A549 (cell line): ENCODE results near the gene PRSS53. TPM values are rescaled to one million over a fixed set of nuclear protein-coding genes. Genes with fewer than 3 reads are reported as not detected.

Source experiments
- ATAC-seq, 2 experiments: fragments of 200-7000 bp in 1 of 2; fragments of >200 bp in 1 of 2; cut with Nextera tagmentation in 1 of 2; cut with Tn5 transposase in 1 of 2; 3 replicates each; pipeline versions ENCODE4 v1.8.0 to v1.9.1; 2018 to 2020; ENCODE audit warnings: mild to moderate bottlenecking in 1 of 2, moderate library complexity in 1 of 2
- CTCF ChIA-PET: fragments of 300-600 bp; sonication (Branson Sonifier 250); formaldehyde crosslinking; extraction: SDS; loops from one replicate; lab custom pipeline; 2021; ENCODE audit warnings: antibody characterized with exemption, inconsistent platforms; lab: Yijun Ruan, JAX
- POLR2A ChIA-PET: fragments of 350-600 bp; formaldehyde crosslinking; extraction: SDS; loops from one replicate; lab custom pipeline; 2021; ENCODE audit warnings: antibody characterized with exemption, inconsistent platforms; lab: Yijun Ruan, JAX
- DNase-seq, 2 experiments: peaks; one replicate each; pipeline versions ENCODE4 v3.0.0 to v3.0.0-alpha.2; 2011 to 2016; ENCODE audit warnings: low read depth in 1 of 2, low spot score in 1 of 2
- FAIRE-seq: peaks from 2 replicates; lab custom pipeline; 2011; peaks lifted over from hg19 to GRCh38; lab: Jason Lieb, UNC
- H3K27ac ChIP-seq, 2 experiments: fragments of >200 bp; sonication (Bioruptor Twin); formaldehyde crosslinking; 3 replicates each; pipeline ENCODE4 v1.5.1; 2016 to 2017
- H3K4me1 ChIP-seq: fragments of >200 bp; sonication (Bioruptor Twin); formaldehyde crosslinking; 3 replicates; pipeline ENCODE4 v1.6.1; 2016
- H3K4me2 ChIP-seq: fragments of >200 bp; sonication (Bioruptor Twin); formaldehyde crosslinking; 3 replicates; pipeline ENCODE4 v1.6.1; 2016
- H3K4me3 ChIP-seq: fragments of >200 bp; sonication (Bioruptor Twin); formaldehyde crosslinking; 3 replicates; pipeline ENCODE4 v1.5.1; 2016
- H3K9me3 ChIP-seq: fragments of >200 bp; sonication (Bioruptor Twin); formaldehyde crosslinking; 3 replicates; pipeline ENCODE4 v1.6.1; 2016
- BCL3 ChIP-seq: fragments of >200 bp; sonication (Bioruptor Twin); formaldehyde crosslinking; IDR thresholded peaks from 3 replicates; pipeline ENCODE4 v1.6.1; 2016
- BHLHE40 ChIP-seq: IDR thresholded peaks from 2 replicates; pipeline ENCODE4 v1.6.1; 2012; ENCODE audit warnings: low read depth, low read length, inconsistent platforms
- CBX8 ChIP-seq: fragments of 200-600 bp; sonication (generic); IDR thresholded peaks from 2 replicates; pipeline ENCODE4 v1.6.1; 2016
- EP300 ChIP-seq, 2 experiments: fragments of >200 bp; sonication (Bioruptor Twin); formaldehyde crosslinking; IDR thresholded peaks; 2 replicates in 1 of 2; 3 replicates in 1 of 2; pipeline ENCODE4 v1.6.1; 2016 to 2017
- ESRRA ChIP-seq: fragments of 150-350 bp; IDR thresholded peaks from 2 replicates; pipeline ENCODE4 v1.6.1; 2014; ENCODE audit warnings: mild to moderate bottlenecking, low read length, borderline replicate concordance
- FOSL2 ChIP-seq, 2 experiments: fragments of 450-650 bp in 1 of 2; fragments of >200 bp in 1 of 2; sonication (Bioruptor Twin) in 1 of 2; formaldehyde crosslinking; IDR thresholded peaks; 2 replicates each; pipeline versions ENCODE4 v1.5.0 to v1.6.1; 2016 to 2020; ENCODE audit warnings: mild to moderate bottlenecking in 1 of 2, moderate library complexity in 1 of 2
- HDAC2 ChIP-seq: fragments of 200-600 bp; sonication (generic); IDR thresholded peaks from 2 replicates; pipeline ENCODE4 v1.6.1; 2016
- HOXB13 ChIP-seq: fragments of 250-450 bp; sonication (Bioruptor Pico); IDR thresholded peaks from 2 replicates; pipeline ENCODE4 v1.5.0; 2020; ENCODE audit warnings: low read depth, mild to moderate bottlenecking, moderate library complexity
- JUN ChIP-seq, 2 experiments: fragments of >200 bp; sonication (Bioruptor Twin); formaldehyde crosslinking; IDR thresholded peaks; 2 replicates in 1 of 2; 3 replicates in 1 of 2; pipeline ENCODE4 v1.6.1; 2016 to 2017
- KDM1A ChIP-seq: fragments of 200-600 bp; sonication (generic); IDR thresholded peaks from 2 replicates; pipeline ENCODE4 v1.6.1; 2016; ENCODE audit warnings: low read depth, mild to moderate bottlenecking
- MAFK ChIP-seq: fragments of 450-650 bp; IDR thresholded peaks from 2 replicates; pipeline ENCODE4 v1.6.1; 2014; ENCODE audit not compliant: partially characterized antibody
- MYC ChIP-seq: IDR thresholded peaks from 2 replicates; pipeline ENCODE4 v1.6.1; 2012; ENCODE audit warnings: mild to moderate bottlenecking, inconsistent platforms, low read length, improper control_type of control experiment, borderline replicate concordance
- NPAS2 ChIP-seq: fragments of 250-450 bp; sonication (Bioruptor Pico); IDR thresholded peaks from 2 replicates; pipeline ENCODE4 v1.8.0; 2022; ENCODE audit warnings: mild to moderate bottlenecking, moderate library complexity, borderline replicate concordance
- NR3C1 ChIP-seq: fragments of >200 bp; sonication (Bioruptor Twin); formaldehyde crosslinking; IDR thresholded peaks from 3 replicates; pipeline ENCODE4 v1.6.1; 2017
- PHF8 ChIP-seq: fragments of 200-600 bp; sonication (generic); IDR thresholded peaks from 2 replicates; pipeline ENCODE4 v1.6.1; 2016; ENCODE audit warnings: low read depth, mild to moderate bottlenecking, antibody characterized with exemption, moderate library complexity, borderline replicate concordance
- POLR2A ChIP-seq: IDR thresholded peaks from 2 replicates; pipeline ENCODE4 v1.6.1; 2012; ENCODE audit warnings: mild to moderate bottlenecking, low read length
- POLR2AphosphoS2 ChIP-seq: conservative IDR thresholded peaks from 2 replicates; pipeline ENCODE4 v1.6.1; 2012; ENCODE audit warnings: low read length, improper control_type of control experiment, inconsistent platforms
- RAD21 ChIP-seq, 2 experiments: fragments of >200 bp in 1 of 2; sonication (Bioruptor Twin) in 1 of 2; formaldehyde crosslinking in 1 of 2; IDR thresholded peaks in 1 of 2; conservative IDR thresholded peaks in 1 of 2; 2 replicates in 1 of 2; 3 replicates in 1 of 2; pipeline ENCODE4 v1.6.1; 2012 to 2018; ENCODE audit warnings: inconsistent platforms in 1 of 2
- RCOR1 ChIP-seq: fragments of 150-350 bp; IDR thresholded peaks from 2 replicates; pipeline ENCODE4 v1.6.1; 2014; ENCODE audit warnings: antibody characterized with exemption, low read length, low read depth
- RFX5 ChIP-seq: fragments of 450-650 bp; IDR thresholded peaks from 2 replicates; pipeline ENCODE4 v1.7.1; 2014; ENCODE audit warnings: antibody characterized with exemption, mild to moderate bottlenecking, moderate library complexity
- RNF2 ChIP-seq: fragments of 200-600 bp; sonication (generic); IDR thresholded peaks from 2 replicates; pipeline ENCODE4 v1.6.1; 2016; ENCODE audit warnings: low read depth, mild to moderate bottlenecking, antibody characterized with exemption, moderate library complexity, borderline replicate concordance
- TFCP2L1 ChIP-seq: fragments of 250-450 bp; sonication (Bioruptor Pico); IDR thresholded peaks from 2 replicates; pipeline ENCODE4 v1.5.0; 2021; ENCODE audit warnings: mild to moderate bottlenecking
- TP53 ChIP-seq: fragments of 250-450 bp; sonication (Bioruptor Pico); IDR thresholded peaks from 2 replicates; pipeline ENCODE4 v1.5.0; 2021; ENCODE audit warnings: mild to moderate bottlenecking, moderate library complexity
- ZC3H11A ChIP-seq: fragments of 450-650 bp; IDR thresholded peaks from 2 replicates; pipeline ENCODE4 v1.6.1; 2014; ENCODE audit warnings: antibody characterized with exemption, mild to moderate bottlenecking
- ZFP36 ChIP-seq: fragments of 450-650 bp; IDR thresholded peaks from 2 replicates; pipeline ENCODE4 v1.6.1; 2014; ENCODE audit warnings: borderline replicate concordance; ENCODE audit not compliant: partially characterized antibody
- ZNF302 ChIP-seq: fragments of 250-450 bp; sonication (Bioruptor Pico); IDR thresholded peaks from 2 replicates; pipeline ENCODE4 v1.9.0; 2021; ENCODE audit warnings: inconsistent platforms, mild to moderate bottlenecking, moderate library complexity
- ZSCAN20 ChIP-seq: fragments of 250-450 bp; sonication (Bioruptor Pico); IDR thresholded peaks from 2 replicates; pipeline ENCODE4 v1.8.0; 2022; ENCODE audit warnings: mild to moderate bottlenecking, moderate library complexity
- WGBS: methylation state at CpG from one replicate; pipeline ENCODE4 v1.1.6; 2017; ENCODE audit errors: missing lambda C conversion rate; 5-methylcytosine and 5-hydroxymethylcytosine counted together
- polyA plus RNA-seq, 4 experiments: library from polyadenylated mRNA; depleted of rRNA in 3 of 4; stranded (reverse); fragments of >200 nt; fragmentation: RNase III in 1 of 4; extraction: RNeasy Plus Mini Kit Qiagen cat#74134 plus additional on column Dnase treatment in 1 of 4; gene quantifications; 2 replicates in 3 of 4; 3 replicates in 1 of 4; pipeline ENCODE4 v1.2.3, GENCODE V29; 2011 to 2017
- TF ChIP-seq, protein P1 (sequence below): fragments of >200 bp; sonication (Bioruptor Twin); formaldehyde crosslinking; IDR thresholded peaks from 3 replicates; pipeline ENCODE4 v1.5.1; 2016
- TF ChIP-seq, protein P2 (sequence below): IDR thresholded peaks from 2 replicates; pipeline ENCODE4 v1.6.1; 2012; ENCODE audit warnings: low read depth, borderline replicate concordance
- TF ChIP-seq, protein P3 (sequence below): IDR thresholded peaks from 2 replicates; pipeline ENCODE4 v1.6.1; 2012
- TF ChIP-seq, protein P4 (sequence below): fragments of 250-450 bp; sonication (Bioruptor Pico); IDR thresholded peaks from 2 replicates; pipeline ENCODE4 v1.5.0; 2020; ENCODE audit warnings: low read depth, mild to moderate bottlenecking, moderate library complexity

PRSS53 gene
- polyA plus RNA-seq, 2 of the 4 experiments (the other 2 are of a cell fraction): 0.79 to 1.5 TPM

- FAIRE-seq (no peak), DNase-seq (peak; percentile 69 to 75)
- ChIA-PET CTCF (interaction anchor here (1.6 to 20.3 kb wide), 3 partner anchors 34 to 123 kb away, joined by 3 to 166 read pairs (median 12); partner anchors contain the start of genes HSD3B7, ZNF646 and ZNF668), POLR2A (interaction anchor here (1.0 to 1.3 kb wide), 2 partner anchors 9 kb away, joined by 4 read pairs; partner anchors contain the start of gene KAT8)
- Histone ChIP-seq H3K4me3 (peak within 1 kb of the TSS; percentile 97), H3K4me1 (peaks cover 15% of the 10 kb centered on the region), H3K9me3 (no peaks in the 10 kb centered on the region), H3K4me2 (peak within 1 kb of the TSS; percentile 84), H3K27ac (peak within 1 kb of the TSS; percentile 97 to 99)
- 12% methylated on average over 20 of the region's 68 CpGs for WGBS
- TF ChIP-seq MAFK (no peak), TFCP2L1 (no peak), FOSL2 (IDR thresholded peaks at IDR 0.05) (no peak), FOSL2 (CRISPR knock-in tag; IDR thresholded peaks at IDR 0.05) (no peak), ZSCAN20 (CRISPR knock-in tag) (no peak), JUN (IDR thresholded peaks at IDR 0.05) (peak; percentile 37 to 57; a peak in 3 of 5 replicates), TP53 (CRISPR knock-in tag) (no peak), ZC3H11A (no peak), RCOR1 (no peak), CBX8 (no peak), BCL3 (0 out of 3 replicates have a peak, but pooled peaks have one; percentile 43), EP300 (IDR thresholded peaks at IDR 0.05) (0 out of 5 replicates have a peak, but pooled peaks of 1 of the 2 experiments have one; percentile 12), NPAS2 (no peak), RAD21 (conservative IDR thresholded peaks at IDR 0.05 in 1 of 2, IDR thresholded peaks at IDR 0.05 in 1 of 2) (no peak), POLR2A (peak; percentile 62), RFX5 (no peak), ZNF302 (CRISPR knock-in tag) (no peak), ZFP36 (no peak), HDAC2 (no peak), KDM1A (no peak), PHF8 (peak; percentile 46; the same call in 1 of the 2 replicates), RNF2 (no peak), POLR2AphosphoS2 (no peak), HOXB13 (CRISPR knock-in tag) (no peak), NR3C1 (no peak), BHLHE40 (no peak), MYC (no peak), ESRRA (no peak)
- TF ChIP-seq, protein P1, sequence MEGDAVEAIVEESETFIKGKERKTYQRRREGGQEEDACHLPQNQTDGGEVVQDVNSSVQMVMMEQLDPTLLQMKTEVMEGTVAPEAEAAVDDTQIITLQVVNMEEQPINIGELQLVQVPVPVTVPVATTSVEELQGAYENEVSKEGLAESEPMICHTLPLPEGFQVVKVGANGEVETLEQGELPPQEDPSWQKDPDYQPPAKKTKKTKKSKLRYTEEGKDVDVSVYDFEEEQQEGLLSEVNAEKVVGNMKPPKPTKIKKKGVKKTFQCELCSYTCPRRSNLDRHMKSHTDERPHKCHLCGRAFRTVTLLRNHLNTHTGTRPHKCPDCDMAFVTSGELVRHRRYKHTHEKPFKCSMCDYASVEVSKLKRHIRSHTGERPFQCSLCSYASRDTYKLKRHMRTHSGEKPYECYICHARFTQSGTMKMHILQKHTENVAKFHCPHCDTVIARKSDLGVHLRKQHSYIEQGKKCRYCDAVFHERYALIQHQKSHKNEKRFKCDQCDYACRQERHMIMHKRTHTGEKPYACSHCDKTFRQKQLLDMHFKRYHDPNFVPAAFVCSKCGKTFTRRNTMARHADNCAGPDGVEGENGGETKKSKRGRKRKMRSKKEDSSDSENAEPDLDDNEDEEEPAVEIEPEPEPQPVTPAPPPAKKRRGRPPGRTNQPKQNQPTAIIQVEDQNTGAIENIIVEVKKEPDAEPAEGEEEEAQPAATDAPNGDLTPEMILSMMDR: no peak
- TF ChIP-seq, protein P2, sequence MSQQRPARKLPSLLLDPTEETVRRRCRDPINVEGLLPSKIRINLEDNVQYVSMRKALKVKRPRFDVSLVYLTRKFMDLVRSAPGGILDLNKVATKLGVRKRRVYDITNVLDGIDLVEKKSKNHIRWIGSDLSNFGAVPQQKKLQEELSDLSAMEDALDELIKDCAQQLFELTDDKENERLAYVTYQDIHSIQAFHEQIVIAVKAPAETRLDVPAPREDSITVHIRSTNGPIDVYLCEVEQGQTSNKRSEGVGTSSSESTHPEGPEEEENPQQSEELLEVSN: peak; percentile 56; the same call in 1 of the 2 replicates
- TF ChIP-seq, protein P3, sequence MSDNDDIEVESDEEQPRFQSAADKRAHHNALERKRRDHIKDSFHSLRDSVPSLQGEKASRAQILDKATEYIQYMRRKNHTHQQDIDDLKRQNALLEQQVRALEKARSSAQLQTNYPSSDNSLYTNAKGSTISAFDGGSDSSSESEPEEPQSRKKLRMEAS: peak; percentile 72
- TF ChIP-seq, protein P4, sequence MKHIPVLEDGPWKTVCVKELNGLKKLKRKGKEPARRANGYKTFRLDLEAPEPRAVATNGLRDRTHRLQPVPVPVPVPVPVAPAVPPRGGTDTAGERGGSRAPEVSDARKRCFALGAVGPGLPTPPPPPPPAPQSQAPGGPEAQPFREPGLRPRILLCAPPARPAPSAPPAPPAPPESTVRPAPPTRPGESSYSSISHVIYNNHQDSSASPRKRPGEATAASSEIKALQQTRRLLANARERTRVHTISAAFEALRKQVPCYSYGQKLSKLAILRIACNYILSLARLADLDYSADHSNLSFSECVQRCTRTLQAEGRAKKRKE (CRISPR knock-in tag): no peak
- TF ChIP-seq, all 56 proteins: peak for 7
- ATAC-seq: peak; percentile 92 to 95
These were observed 19.5 kb upstream of the PRSS53 start, which contains the start of gene BCKDK for GRCh38 chr16:31108035-31108793. BCKDK (plus strand) TSS chr16:31108386; CDS start chr16:31109224, 838 bp downstream.
